ES-I3 (cell line): ENCODE results near the gene GNAO1.
A peak's percentile ranks its signal among the peaks of the same experiment; 100 is the strongest.

Experiments used
- H3K36me3 ChIP-seq: 2 replicates; pipeline ENCODE4 v1.6.1; 2013; ENCODE audit warnings: mild to moderate bottlenecking, low read length, control low read depth, moderate library complexity; ENCODE audit not compliant: insufficient read depth
- H3K4me1 ChIP-seq: 2 replicates; pipeline ENCODE4 v1.6.1; 2013; ENCODE audit warnings: mild to moderate bottlenecking, control low read depth, low read length; ENCODE audit not compliant: insufficient read depth
- H3K9ac ChIP-seq: 2 replicates; pipeline ENCODE4 v1.6.1; 2013; ENCODE audit warnings: low read depth, mild to moderate bottlenecking, low read length, moderate library complexity
- H3K9me3 ChIP-seq: 2 replicates; pipeline ENCODE4 v1.6.1; 2013; ENCODE audit warnings: mild to moderate bottlenecking, low read length, moderate library complexity; ENCODE audit not compliant: control insufficient read depth, insufficient read depth

GNAO1 gene

GRCh38 chr16:56270828-56271227 is 79.5 kb downstream of the GNAO1 start:
- no peaks in the 10 kb centered on the region for H3K9me3 ChIP-seq
- peaks cover 11% of the 10 kb centered on the region for H3K4me1 ChIP-seq
- no peaks in the 10 kb centered on the region for H3K36me3 ChIP-seq
- no peak overlapping the region for H3K9ac ChIP-seq

- Histone ChIP-seq H3K4me1 (peaks cover 20% of the 10 kb centered on the region), H3K9me3 (no peaks in the 10 kb centered on the region), H3K36me3 (no peaks in the 10 kb centered on the region), H3K9ac (no peak overlapping the region)
Observed at GRCh38 chr16:56272583-56272894, 81.2 kb downstream of the GNAO1 start.

GRCh38 chr16:56273615-56274014 is 82.3 kb downstream of the GNAO1 start:
- Histone ChIP-seq H3K9me3 (no peaks in the 10 kb centered on the region), H3K9ac (no peak overlapping the region), H3K36me3 (no peaks in the 10 kb centered on the region), H3K4me1 (peaks cover 23% of the 10 kb centered on the region)

GRCh38 chr16:56274369-56274768 is 83.1 kb downstream of the GNAO1 start:
- Histone ChIP-seq H3K9me3 (no peaks in the 10 kb centered on the region), H3K36me3 (no peaks in the 10 kb centered on the region), H3K9ac (no peak overlapping the region), H3K4me1 (peaks cover 20% of the 10 kb centered on the region)

GRCh38 chr16:56275076-56275475 is 83.8 kb downstream of the GNAO1 start:
- Histone ChIP-seq H3K36me3 (no peaks in the 10 kb centered on the region), H3K4me1 (peaks cover 16% of the 10 kb centered on the region; the same call in 1 of the 2 replicates), H3K9me3 (no peaks in the 10 kb centered on the region), H3K9ac (no peak overlapping the region)

GRCh38 chr16:56275801-56276200 is 84.5 kb downstream of the GNAO1 start:
- H3K4me1 ChIP-seq, result peaks cover 19% of the 10 kb centered on the region; the same call in 1 of the 2 replicates
- H3K9me3 ChIP-seq, result no peaks in the 10 kb centered on the region
- no peaks in the 10 kb centered on the region for H3K36me3 ChIP-seq
- no peak overlapping the region for H3K9ac ChIP-seq

GRCh38 chr16:56277075-56277474 is 85.8 kb downstream of the GNAO1 start:
- Histone ChIP-seq H3K4me1 (peaks cover 26% of the 10 kb centered on the region), H3K36me3 (no peaks in the 10 kb centered on the region), H3K9ac (no peak overlapping the region), H3K9me3 (no peaks in the 10 kb centered on the region)

- Histone ChIP-seq H3K36me3 (no peaks in the 10 kb centered on the region), H3K9me3 (no peaks in the 10 kb centered on the region), H3K4me1 (peaks cover 37% of the 10 kb centered on the region), H3K9ac (no peak overlapping the region)
Observed at GRCh38 chr16:56278196-56278855, 87.0 kb downstream of the GNAO1 start.

GRCh38 chr16:56279132-56279531 is 87.8 kb downstream of the GNAO1 start:
- Histone ChIP-seq H3K4me1 (peaks cover 37% of the 10 kb centered on the region), H3K36me3 (no peaks in the 10 kb centered on the region), H3K9ac (no peak overlapping the region), H3K9me3 (no peaks in the 10 kb centered on the region)

GRCh38 chr16:56279914-56280313 is 88.6 kb downstream of the GNAO1 start:
- Histone ChIP-seq H3K36me3 (no peaks in the 10 kb centered on the region), H3K4me1 (peaks cover 37% of the 10 kb centered on the region), H3K9me3 (no peaks in the 10 kb centered on the region), H3K9ac (no peak overlapping the region)

- Histone ChIP-seq H3K36me3 (no peaks in the 10 kb centered on the region), H3K4me1 (peaks cover 37% of the 10 kb centered on the region), H3K9me3 (no peaks in the 10 kb centered on the region), H3K9ac (peak overlapping the region; percentile 26; the same call in 1 of the 2 replicates)
Observed at GRCh38 chr16:56281249-56281805, 90.0 kb downstream of the GNAO1 start.

GRCh38 chr16:56282451-56282850 is 91.2 kb downstream of the GNAO1 start:
- no peak overlapping the region for H3K9ac ChIP-seq
- no peaks in the 10 kb centered on the region for H3K36me3 ChIP-seq
- peaks cover 29% of the 10 kb centered on the region for H3K4me1 ChIP-seq
- no peaks in the 10 kb centered on the region for H3K9me3 ChIP-seq

- peaks cover 28% of the 10 kb centered on the region for H3K4me1 ChIP-seq
- no peaks in the 10 kb centered on the region for H3K36me3 ChIP-seq
- no peak overlapping the region for H3K9ac ChIP-seq
- H3K9me3 ChIP-seq, result no peaks in the 10 kb centered on the region
Observed at GRCh38 chr16:56284521-56284920, 93.2 kb downstream of the GNAO1 start.

- Histone ChIP-seq H3K9me3 (no peaks in the 10 kb centered on the region), H3K36me3 (no peaks in the 10 kb centered on the region), H3K9ac (no peak overlapping the region), H3K4me1 (peaks cover 28% of the 10 kb centered on the region)
Observed at GRCh38 chr16:56286809-56287208, 95.5 kb downstream of the GNAO1 start.

- Histone ChIP-seq H3K36me3 (no peaks in the 10 kb centered on the region), H3K4me1 (peaks cover 16% of the 10 kb centered on the region), H3K9ac (no peak overlapping the region), H3K9me3 (no peaks in the 10 kb centered on the region)
Observed at GRCh38 chr16:56288019-56288418, 96.7 kb downstream of the GNAO1 start.
